Measurements from ENCODE around the gene ZBED6.
A peak's percentile ranks its signal among the peaks of the same experiment; 100 is the strongest.
"Not testable (repeated sequence)": the region's sequence is repeated elsewhere in the genome, so short reads cannot be mapped to it uniquely, and the experiment has no call there.

ZBED6 gene

DNA sequence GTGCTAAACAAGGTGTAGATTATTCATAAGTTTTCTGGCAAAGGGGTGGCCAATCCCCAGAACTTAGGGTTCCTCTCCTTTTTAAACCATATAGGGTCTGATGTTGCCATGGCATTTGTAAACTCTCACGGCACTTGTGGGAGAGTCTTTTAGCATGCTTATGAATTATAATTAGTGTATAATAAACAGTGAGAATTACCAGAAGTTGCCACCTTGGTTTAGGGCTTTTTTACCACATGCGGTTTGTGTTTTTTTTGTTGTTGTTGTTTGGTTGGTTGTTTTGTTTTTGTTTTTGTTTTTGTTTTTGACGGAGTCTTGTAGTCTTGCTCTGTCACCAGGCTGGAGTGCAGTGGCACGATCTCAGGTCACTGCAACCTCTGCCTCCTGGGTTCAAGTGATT, 39.4 kb upstream of the ZBED6 start:
- no peak overlapping the region for H3K27ac ChIP-seq (ENCODE audit: low read depth, low read length)
- H2BK15ac ChIP-seq (replicated peaks; ENCODE audit: low read depth): no peak overlapping the region
- no peak overlapping the region for H2BK120ac ChIP-seq (ENCODE audit: low read depth, low read length)
- H2AK5ac ChIP-seq (ENCODE audit: low read length): no peak overlapping the region
- no peak overlapping the region for H3K4me2 ChIP-seq (ENCODE audit: low read length)
- H3K18ac ChIP-seq (ENCODE audit: low read length): no peak overlapping the region
- no peak for DNase-seq
- no peak overlapping the region for H3K4me3 ChIP-seq (ENCODE audit: low read length)
- no CpG with 5 or more reads among the region's 4 CpGs for WGBS (ENCODE audit: extremely low coverage, insufficient coverage, low lambda C conversion rate)
- H3K36me3 ChIP-seq (ENCODE audit: control insufficient read depth, insufficient read depth, low read length): no peaks in the 10 kb centered on the region
- H3K4me1 ChIP-seq (ENCODE audit: control insufficient read depth, low read depth, low read length): peaks cover 5% of the 10 kb centered on the region
- no peak overlapping the region for H3K56ac ChIP-seq (ENCODE audit: low read length)
- H3K9ac ChIP-seq (ENCODE audit: low read length): no peak overlapping the region
- no peak overlapping the region for H2BK5ac ChIP-seq (ENCODE audit: low read length)
- H4K5ac ChIP-seq (ENCODE audit: low read length): no peak overlapping the region
- H3K79me2 ChIP-seq (ENCODE audit: control insufficient read depth, insufficient read depth, low read length): no peaks in the 10 kb centered on the region
- no peaks in the 10 kb centered on the region for H3K79me1 ChIP-seq (ENCODE audit: low read length)
- H4K8ac ChIP-seq (ENCODE audit: low read depth, low read length): no peak overlapping the region
- H3K23ac ChIP-seq (ENCODE audit: low read length): no peak overlapping the region
- peak overlapping the region; percentile 43 for H3K4ac ChIP-seq (ENCODE audit: low read depth, low read length)
- no peaks in the 10 kb centered on the region for H3K27me3 ChIP-seq (ENCODE audit: insufficient read depth, low read length, poor library complexity)

DNA sequence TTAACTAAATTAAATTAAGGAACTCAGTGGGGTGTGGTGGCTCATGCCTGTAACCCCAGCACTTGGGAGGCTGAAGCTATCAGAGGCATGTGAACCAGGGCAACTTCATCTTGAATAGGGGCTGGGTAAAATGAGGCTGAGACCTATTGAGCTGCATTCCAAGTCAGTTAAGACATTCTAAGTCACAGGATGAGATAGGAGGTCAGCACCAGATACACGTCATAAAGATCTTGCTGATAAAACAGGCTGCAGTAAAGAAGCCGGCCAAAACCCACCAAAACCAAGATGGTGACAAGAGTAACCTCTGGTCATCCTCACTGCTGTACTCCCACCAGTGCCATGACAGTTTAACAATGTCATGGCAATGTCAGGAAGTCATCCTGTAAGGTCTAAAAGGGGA, 36.7 kb upstream of the ZBED6 start:
- H4K5ac ChIP-seq (ENCODE audit: low read length); H3K9ac ChIP-seq (ENCODE audit: low read length); H4K8ac ChIP-seq (ENCODE audit: low read depth, low read length); H3K4me1 ChIP-seq (ENCODE audit: control insufficient read depth, low read depth, low read length); H2BK15ac ChIP-seq (replicated peaks; ENCODE audit: low read depth); H3K27ac ChIP-seq (ENCODE audit: low read depth, low read length); H2AK5ac ChIP-seq (ENCODE audit: low read length); H3K27me3 ChIP-seq (ENCODE audit: insufficient read depth, low read length, poor library complexity); H3K4me2 ChIP-seq (ENCODE audit: low read length); H3K18ac ChIP-seq (ENCODE audit: low read length); DNase-seq; H3K4ac ChIP-seq (ENCODE audit: low read depth, low read length); H3K36me3 ChIP-seq (ENCODE audit: control insufficient read depth, insufficient read depth, low read length); H3K4me3 ChIP-seq (ENCODE audit: low read length); H2BK120ac ChIP-seq (ENCODE audit: low read depth, low read length); H3K23ac ChIP-seq (ENCODE audit: low read length); H3K79me2 ChIP-seq (ENCODE audit: control insufficient read depth, insufficient read depth, low read length); H2BK5ac ChIP-seq (ENCODE audit: low read length); H3K56ac ChIP-seq (ENCODE audit: low read length); H3K79me1 ChIP-seq (ENCODE audit: low read length): not testable (repeated sequence)
- no CpG with 5 or more reads among the region's 2 CpGs for WGBS (ENCODE audit: extremely low coverage, insufficient coverage, low lambda C conversion rate)

DNA sequence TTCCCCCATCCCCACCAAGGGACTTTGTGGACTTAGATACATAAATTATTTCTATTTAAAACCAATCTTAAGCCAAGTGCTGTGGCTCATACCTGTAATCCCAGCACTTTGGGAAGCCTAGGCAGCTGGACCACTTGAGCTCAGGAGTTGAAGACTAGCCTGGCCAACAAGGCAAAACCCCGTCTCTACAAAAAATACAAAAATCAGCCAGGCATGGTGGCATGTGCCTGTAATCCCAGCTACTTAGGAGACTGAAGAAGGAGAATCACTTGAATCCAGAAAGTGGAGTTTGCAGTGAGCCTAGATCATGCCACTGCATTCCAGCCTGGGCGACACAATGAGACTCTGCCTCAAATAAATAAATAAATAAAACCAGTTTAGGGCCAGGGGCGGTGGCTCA, 34.9 kb upstream of the ZBED6 start:
- whole genome bisulfite sequencing (ENCODE audit: extremely low coverage, insufficient coverage, low lambda C conversion rate): no CpG with 5 or more reads among the region's 3 CpGs
- Histone ChIP-seq H3K56ac (ENCODE audit: low read length) (no peak overlapping the region), H2BK120ac (ENCODE audit: low read depth, low read length) (no peak overlapping the region), H3K4me3 (ENCODE audit: low read length) (no peak overlapping the region), H3K79me1 (ENCODE audit: low read length) (no peaks in the 10 kb centered on the region), H4K5ac (ENCODE audit: low read length) (no peak overlapping the region), H3K4ac (ENCODE audit: low read depth, low read length) (no peak overlapping the region), H3K4me1 (ENCODE audit: control insufficient read depth, low read depth, low read length) (peaks cover 2% of the 10 kb centered on the region), H3K27me3 (ENCODE audit: insufficient read depth, low read length, poor library complexity) (no peaks in the 10 kb centered on the region), H3K9ac (ENCODE audit: low read length) (no peak overlapping the region), H3K27ac (ENCODE audit: low read depth, low read length) (no peak overlapping the region), H2BK15ac (replicated peaks; ENCODE audit: low read depth) (no peak overlapping the region), H3K79me2 (ENCODE audit: control insufficient read depth, insufficient read depth, low read length) (no peaks in the 10 kb centered on the region), H3K4me2 (ENCODE audit: low read length) (no peak overlapping the region), H2AK5ac (ENCODE audit: low read length) (no peak overlapping the region), H3K18ac (ENCODE audit: low read length) (no peak overlapping the region), H3K23ac (ENCODE audit: low read length) (no peak overlapping the region), H4K8ac (ENCODE audit: low read depth, low read length) (no peak overlapping the region), H3K36me3 (ENCODE audit: control insufficient read depth, insufficient read depth, low read length) (no peaks in the 10 kb centered on the region), H2BK5ac (ENCODE audit: low read length) (no peak overlapping the region)
- no peak for DNase-seq

DNA sequence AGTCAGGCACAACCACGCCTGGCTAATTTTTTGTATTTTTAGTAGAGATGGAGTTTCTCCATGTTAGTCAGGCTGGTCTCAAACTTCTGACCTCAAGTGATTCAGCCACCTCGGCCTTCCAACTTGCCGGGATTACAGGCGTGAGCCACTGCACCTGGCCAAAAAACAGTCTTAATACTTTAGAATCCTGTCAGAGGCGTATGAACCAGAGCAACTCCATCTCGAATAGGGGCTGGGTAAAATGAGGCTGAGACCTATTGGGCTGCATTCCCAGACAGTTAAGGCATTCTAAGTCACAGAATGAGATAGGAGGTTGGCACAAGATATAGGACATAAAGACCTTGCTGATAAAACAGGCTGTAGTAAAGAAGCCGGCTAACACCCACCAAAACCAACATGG, 33.5 kb upstream of the ZBED6 start:
- no CpG with 5 or more reads among the region's 7 CpGs for WGBS (ENCODE audit: extremely low coverage, insufficient coverage, low lambda C conversion rate)
- not testable (repeated sequence) for H3K4ac ChIP-seq (ENCODE audit: low read depth, low read length)

DNA sequence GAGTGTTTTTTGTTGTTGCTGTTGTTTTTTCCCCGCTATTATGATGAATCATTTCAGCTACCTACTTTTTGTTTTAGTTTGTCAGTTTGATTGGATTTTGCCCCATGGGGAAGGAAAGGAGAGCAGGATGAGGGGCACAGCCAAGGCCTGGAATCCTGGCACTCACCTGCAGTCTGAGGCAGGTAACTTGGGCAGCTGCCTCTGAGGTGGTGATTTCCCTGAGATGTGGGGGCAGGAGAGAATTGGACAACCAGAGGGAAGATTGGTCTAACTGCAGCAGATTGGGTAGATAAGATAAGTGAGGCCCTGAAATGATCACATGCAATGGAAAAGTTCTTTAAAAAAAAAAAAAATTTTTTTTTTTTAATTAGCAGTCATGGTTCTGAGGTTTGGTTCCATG, 31.9 kb upstream of the ZBED6 start:
- Histone ChIP-seq H2BK15ac (replicated peaks; ENCODE audit: low read depth) (no peak overlapping the region), H3K27ac (ENCODE audit: low read depth, low read length) (no peak overlapping the region)
- no CpG with 5 or more reads among the region's 1 CpG for WGBS (ENCODE audit: extremely low coverage, insufficient coverage, low lambda C conversion rate)

More for the DNA sequence above, 33.5 kb upstream of the ZBED6 start:
- not testable (repeated sequence) for H4K8ac ChIP-seq (ENCODE audit: low read depth, low read length); H3K79me1 ChIP-seq (ENCODE audit: low read length); H2AK5ac ChIP-seq (ENCODE audit: low read length); H4K5ac ChIP-seq (ENCODE audit: low read length); H3K23ac ChIP-seq (ENCODE audit: low read length); H3K4me3 ChIP-seq (ENCODE audit: low read length); H3K79me2 ChIP-seq (ENCODE audit: control insufficient read depth, insufficient read depth, low read length); DNase-seq; H3K4me1 ChIP-seq (ENCODE audit: control insufficient read depth, low read depth, low read length); H3K27me3 ChIP-seq (ENCODE audit: insufficient read depth, low read length, poor library complexity); H3K36me3 ChIP-seq (ENCODE audit: control insufficient read depth, insufficient read depth, low read length); H2BK5ac ChIP-seq (ENCODE audit: low read length); H3K9ac ChIP-seq (ENCODE audit: low read length); H3K56ac ChIP-seq (ENCODE audit: low read length); H3K27ac ChIP-seq (ENCODE audit: low read depth, low read length); H3K4me2 ChIP-seq (ENCODE audit: low read length); H3K18ac ChIP-seq (ENCODE audit: low read length); H2BK120ac ChIP-seq (ENCODE audit: low read depth, low read length); H2BK15ac ChIP-seq (replicated peaks; ENCODE audit: low read depth)

More for the DNA sequence above, 31.9 kb upstream of the ZBED6 start:
- Histone ChIP-seq H3K79me2 (ENCODE audit: control insufficient read depth, insufficient read depth, low read length) (no peaks in the 10 kb centered on the region), H3K18ac (ENCODE audit: low read length) (no peak overlapping the region), H3K4me2 (ENCODE audit: low read length) (no peak overlapping the region), H3K4me1 (ENCODE audit: control insufficient read depth, low read depth, low read length) (no peaks in the 10 kb centered on the region), H2AK5ac (ENCODE audit: low read length) (no peak overlapping the region), H3K79me1 (ENCODE audit: low read length) (no peaks in the 10 kb centered on the region), H3K4me3 (ENCODE audit: low read length) (no peak overlapping the region), H2BK120ac (ENCODE audit: low read depth, low read length) (no peak overlapping the region), H3K9ac (ENCODE audit: low read length) (no peak overlapping the region), H3K23ac (ENCODE audit: low read length) (no peak overlapping the region), H4K8ac (ENCODE audit: low read depth, low read length) (no peak overlapping the region), H3K56ac (ENCODE audit: low read length) (no peak overlapping the region), H3K27me3 (ENCODE audit: insufficient read depth, low read length, poor library complexity) (no peaks in the 10 kb centered on the region), H4K5ac (ENCODE audit: low read length) (no peak overlapping the region), H3K36me3 (ENCODE audit: control insufficient read depth, insufficient read depth, low read length) (no peaks in the 10 kb centered on the region), H3K4ac (ENCODE audit: low read depth, low read length) (no peak overlapping the region), H2BK5ac (ENCODE audit: low read length) (no peak overlapping the region)
- DNase-seq: no peak

Measured in mesendoderm (in vitro differentiated cells).